PC-3 (cell line): Measurements from ENCODE around the gene SFT2D3. TPM values are rescaled to one million over a fixed set of nuclear protein-coding genes. Genes with fewer than 3 reads are reported as not detected.

Experiments used
- ATAC-seq: fragments of 200-7000 bp; cut with Tn5 transposase; 2 replicates; pipeline ENCODE4 v1.9.1; 2020; ENCODE audit warnings: mild to moderate bottlenecking, moderate library complexity
- BruUV-seq: library from RNA; stranded (reverse); fragments of 400-500 nt; replicated peaks from 2 replicates; lab custom pipeline; 2021; lab: Mats Ljungman, UMichigan
- CTCF ChIA-PET: fragments of 300-600 bp; sonication (Branson Sonifier 250); formaldehyde crosslinking; loops from one replicate; lab custom pipeline; 2022; ENCODE audit warnings: antibody characterized with exemption; lab: Charles Lee
- POLR2A ChIA-PET: fragments of 300-600 bp; sonication (Branson Sonifier 250); formaldehyde crosslinking; loops from one replicate; lab custom pipeline; 2022; ENCODE audit warnings: antibody characterized with exemption; ENCODE audit not compliant: unreplicated experiment; lab: Charles Lee
- DNase-seq: peaks from one replicate; pipeline ENCODE4 v3.0.0-alpha.2; 2015
- H2AFZ ChIP-seq: fragments of 300-600 bp; sonication (generic); 2 replicates; pipeline ENCODE4 v1.6.0; 2016; ENCODE audit warnings: antibody characterized with exemption, low read length
- H3F3A ChIP-seq: fragments of 300-600 bp; sonication (generic); one replicate; pipeline ENCODE4 v1.6.0; 2017; ENCODE audit warnings: antibody characterized with exemption, low read length, control low read depth, mild to moderate bottlenecking; ENCODE audit not compliant: unreplicated experiment
- H3K27ac ChIP-seq: fragments of 300-600 bp; sonication (generic); 2 replicates; pipeline ENCODE4 v1.5.1; 2016; ENCODE audit warnings: mild to moderate bottlenecking, low read length
- H3K27me3 ChIP-seq: fragments of 300-600 bp; sonication (generic); 2 replicates; pipeline ENCODE4 v1.6.1; 2016; ENCODE audit warnings: low read length, mixed read lengths
- H3K36me3 ChIP-seq: fragments of 300-600 bp; sonication (generic); 2 replicates; pipeline ENCODE4 v1.6.1; 2016; ENCODE audit warnings: low read depth, mixed run types, low read length, mixed read lengths
- H3K4me1 ChIP-seq: fragments of 300-600 bp; sonication (generic); 2 replicates; pipeline ENCODE4 v1.5.1; 2016; ENCODE audit warnings: low read length; ENCODE audit not compliant: insufficient read depth
- H3K4me2 ChIP-seq: fragments of 300-600 bp; sonication (generic); 2 replicates; pipeline ENCODE4 v1.6.0; 2016; ENCODE audit warnings: low read length
- H3K4me3 ChIP-seq: fragments of 300-600 bp; sonication (generic); 2 replicates; pipeline ENCODE4 v1.5.1; 2016; ENCODE audit warnings: mild to moderate bottlenecking, low read length, mixed read lengths
- H3K79me2 ChIP-seq: fragments of 300-600 bp; sonication (generic); 2 replicates; pipeline ENCODE4 v1.6.1; 2017; ENCODE audit warnings: low read length, mixed read lengths
- H3K9ac ChIP-seq: fragments of 300-600 bp; sonication (generic); 2 replicates; pipeline ENCODE4 v1.6.0; 2016; ENCODE audit warnings: mild to moderate bottlenecking, low read length
- H3K9me2 ChIP-seq: fragments of 300-600 bp; sonication (generic); replicated peaks from 2 replicates; pipeline ENCODE4 v1.6.1; 2016; ENCODE audit warnings: mixed run types, low read length, mixed read lengths
- H3K9me3 ChIP-seq: fragments of 300-600 bp; sonication (generic); 2 replicates; pipeline ENCODE4 v1.6.1; 2016; ENCODE audit warnings: low read length, mixed read lengths
- H4K20me1 ChIP-seq: fragments of 300-600 bp; sonication (generic); 2 replicates; pipeline ENCODE4 v1.6.1; 2016; ENCODE audit warnings: low read length, mixed read lengths
- CTCF ChIP-seq: fragments of 300-600 bp; sonication (generic); conservative IDR thresholded peaks from 2 replicates; pipeline ENCODE4 v1.5.1; 2017; ENCODE audit warnings: antibody characterized with exemption, low read depth, mild to moderate bottlenecking, low read length
- EZH2 ChIP-seq: fragments of 300-600 bp; sonication (generic); IDR thresholded peaks from one replicate; pipeline ENCODE4 v1.6.1; 2017; ENCODE audit warnings: antibody characterized with exemption, mild to moderate bottlenecking, low read length; ENCODE audit not compliant: unreplicated experiment
- EZH2phosphoT487 ChIP-seq: fragments of 300-600 bp; sonication (generic); IDR thresholded peaks from 2 replicates; pipeline ENCODE4 v1.6.1; 2018; ENCODE audit warnings: mild to moderate bottlenecking, antibody characterized with exemption, low read length, borderline replicate concordance
- intact Hi-C: fragments of 100-400 bp; cut with micrococcal nuclease; formaldehyde crosslinking; loops from 2 replicates; pipeline ENCODE4 v1.9.0; 2023
- total RNA-seq: library from RNA; depleted of rRNA; stranded (reverse); fragments of >200 nt; gene quantifications from 2 replicates; pipeline ENCODE4 v1.2.3, GENCODE V29; 2014; rRNA removed

SFT2D3 gene
- total RNA-seq, 1 experiment from 2014 or later: 4.2 TPM

GRCh38 chr2:127753374-127753773 is 52.1 kb downstream of the SFT2D3 start:
- Histone ChIP-seq H2AFZ (no peak overlapping the region), H3K79me2 (no peaks in the 10 kb centered on the region), H3K27me3 (no peaks in the 10 kb centered on the region), H4K20me1 (no peaks in the 10 kb centered on the region), H3K4me1 (no peaks in the 10 kb centered on the region), H3K4me3 (no peak overlapping the region), H3F3A (no peaks in the 10 kb centered on the region), H3K9ac (no peak overlapping the region), H3K9me3 (no peaks in the 10 kb centered on the region), H3K27ac (no peak overlapping the region), H3K9me2 (no peaks in the 10 kb centered on the region), H3K4me2 (no peak overlapping the region), H3K36me3 (peaks cover 12% of the 10 kb centered on the region)
- intact Hi-C loops: no loop called here
- ChIA-PET POLR2A (no interaction called here), CTCF (no interaction called here)
- ATAC-seq: no peak
- TF ChIP-seq CTCF: no peak
- TF ChIP-seq EZH2phosphoT487: no peak
- TF ChIP-seq EZH2: no peak
- BruUV-seq: no TSS peak
- DNase-seq: no peak

DNA sequence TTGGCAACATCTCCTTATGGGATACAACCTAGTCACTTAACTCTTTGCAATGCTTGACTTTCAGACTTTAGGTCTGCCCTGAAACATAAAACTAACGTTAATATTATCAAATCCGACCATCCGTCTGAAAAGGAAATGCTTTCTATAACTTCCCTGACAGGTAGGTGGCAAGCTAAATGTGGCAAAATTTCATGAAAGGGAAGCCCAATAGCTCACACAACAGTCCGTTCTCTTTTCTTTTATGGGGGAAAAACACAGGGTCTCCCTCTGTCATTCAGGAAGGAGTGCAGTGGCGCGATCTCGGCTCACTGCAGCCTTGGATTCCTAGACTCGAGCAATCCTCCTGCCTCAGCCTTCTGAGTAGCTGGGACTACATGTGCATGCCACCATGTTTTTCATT is 52.9 kb downstream of the SFT2D3 start:
- TF ChIP-seq CTCF (no peak), EZH2phosphoT487 (no peak), EZH2 (no peak)
- no peaks in the 10 kb centered on the region for H3F3A ChIP-seq
- no peak overlapping the region for H3K4me3 ChIP-seq
- no peak for ATAC-seq
- BruUV-seq: no TSS peak
- no peaks in the 10 kb centered on the region for H3K9me2 ChIP-seq
- intact Hi-C loops: no loop called here
- H3K4me2 ChIP-seq: no peak overlapping the region
- ChIA-PET POLR2A (no interaction called here), CTCF (no interaction called here)
- no peaks in the 10 kb centered on the region for H3K4me1 ChIP-seq
- H3K36me3 ChIP-seq: peaks cover 13% of the 10 kb centered on the region
- no peak overlapping the region for H2AFZ ChIP-seq
- H4K20me1 ChIP-seq: no peaks in the 10 kb centered on the region
- no peaks in the 10 kb centered on the region for H3K27me3 ChIP-seq
- no peak overlapping the region for H3K27ac ChIP-seq
- no peak overlapping the region for H3K9ac ChIP-seq
- H3K79me2 ChIP-seq: no peaks in the 10 kb centered on the region
- no peak for DNase-seq
- no peaks in the 10 kb centered on the region for H3K9me3 ChIP-seq

Other genes with a start within 250 kb of the SFT2D3 start
- gene IWS1, start 175.0 kb upstream of the SFT2D3 start, total RNA-seq: 51.4 and 63.6 TPM in 2 replicates
- gene MYO7B, start 165.8 kb upstream of the SFT2D3 start, total RNA-seq: 28.0 and 37.8 TPM in 2 replicates
- 0.92 and 1.0 TPM in 2 replicates for gene GPR17, start 55.3 kb upstream of the SFT2D3 start, total RNA-seq
- 4.6 and 5.0 TPM in 2 replicates for gene LIMS2, start 26.0 kb upstream of the SFT2D3 start, total RNA-seq
- gene WDR33, start 109.7 kb downstream of the SFT2D3 start, total RNA-seq: 31.4 and 31.7 TPM in 2 replicates
- 23.6 and 25.3 TPM in 2 replicates for gene POLR2D, start 156.7 kb downstream of the SFT2D3 start, total RNA-seq
- 10.9 and 14.6 TPM in 2 replicates for gene AMMECR1L, start 184.5 kb downstream of the SFT2D3 start, total RNA-seq